K562 (cell line): ENCODE measurements around the gene MARK3. TPM values are rescaled to one million over a fixed set of nuclear protein-coding genes. Genes with fewer than 3 reads are reported as not detected.

Experiments
- ATAC-seq: fragments of 200-7000 bp; cut with Tn5 transposase; 3 replicates; pipeline ENCODE4 v1.9.1; 2020; ENCODE audit warnings: moderate library complexity
- BruUV-seq: library from RNA; stranded (reverse); fragments of 400-500 nt; replicated peaks from 2 replicates; lab custom pipeline; 2021; lab: Mats Ljungman, UMichigan
- CTCF ChIA-PET: fragments of 300-600 bp; formaldehyde crosslinking; extraction: SDS; loops from one replicate; lab custom pipeline; 2021; ENCODE audit warnings: low intra/inter-chr PET ratio; lab: Yijun Ruan, JAX
- POLR2A ChIA-PET: fragments of 300-600, 350-650 bp; sonication (Branson Sonifier 250); formaldehyde crosslinking; extraction: SDS; loops from one replicate; lab custom pipeline; 2021; ENCODE audit warnings: antibody characterized with exemption, inconsistent platforms; lab: Yijun Ruan, JAX
- DNase-seq, 4 experiments: peaks; one replicate each; pipeline versions ENCODE4 v3.0.0 to v3.0.0-alpha.2; 2011 to 2018; ENCODE audit warnings: low spot score in 3 of 4, mixed read lengths in 3 of 4; ENCODE audit errors: extremely low read depth in 1 of 4
- FAIRE-seq: peaks from 2 replicates; lab custom pipeline; 2011; peaks lifted over from hg19 to GRCh38; lab: Jason Lieb, UNC
- H2AFZ ChIP-seq: 2 replicates; pipeline ENCODE4 v1.6.0; 2011; ENCODE audit warnings: low read depth, low read length, control low read depth, inconsistent platforms
- H3K27ac ChIP-seq: fragments of 200-600 bp; 3 replicates; pipeline ENCODE4 v1.8.0; 2011; ENCODE audit warnings: low read depth, mild to moderate bottlenecking, control low read depth, inconsistent platforms, low read length, moderate library complexity, mixed read lengths; ENCODE audit errors: extremely low read depth
- H3K27me3 ChIP-seq, 2 experiments: fragments of 300-600 bp in 1 of 2; 2 replicates in 1 of 2; 3 replicates in 1 of 2; pipeline versions ENCODE4 v1.6.0 to v1.8.0; 2011; ENCODE audit warnings: inconsistent platforms in 2 of 2, low read length in 2 of 2, mild to moderate bottlenecking in 1 of 2, mixed read lengths in 1 of 2, moderate library complexity in 1 of 2; ENCODE audit not compliant: control insufficient read depth in 2 of 2, insufficient read depth in 2 of 2
- H3K36me3 ChIP-seq: fragments of 300-600 bp; 3 replicates; pipeline ENCODE4 v1.8.0; 2011; ENCODE audit warnings: mild to moderate bottlenecking, low read length, inconsistent platforms; ENCODE audit not compliant: control insufficient read depth, insufficient read depth
- H3K4me1 ChIP-seq, 2 experiments: fragments of 200-600 bp in 1 of 2; replicated peaks in 1 of 2; 2 replicates in 1 of 2; 3 replicates in 1 of 2; pipeline versions ENCODE4 v1.5.1 to v1.8.0; 2011; ENCODE audit warnings: inconsistent platforms in 2 of 2, low read length in 2 of 2, mild to moderate bottlenecking in 1 of 2, mixed read lengths in 1 of 2, moderate library complexity in 1 of 2; ENCODE audit not compliant: control insufficient read depth in 2 of 2, insufficient read depth in 2 of 2
- H3K4me2 ChIP-seq: 2 replicates; pipeline ENCODE4 v1.6.1; 2011; ENCODE audit warnings: low read length, control low read depth, inconsistent platforms, mixed read lengths; ENCODE audit not compliant: insufficient read depth
- H3K4me3 ChIP-seq: fragments of 200-600 bp; sonication (generic), shearing (Covaris generic); 2 replicates; pipeline ENCODE4 v1.5.1; 2016; ENCODE audit warnings: control low read depth, inconsistent platforms
- H3K79me2 ChIP-seq: fragments of 200-600 bp; 3 replicates; pipeline ENCODE4 v1.8.0; 2011; ENCODE audit warnings: low read length, inconsistent platforms; ENCODE audit not compliant: control insufficient read depth, insufficient read depth
- H3K9ac ChIP-seq, 2 experiments: 2 replicates each; pipeline versions ENCODE4 v1.6.0 to v1.6.1; 2011; ENCODE audit warnings: low read depth in 2 of 2, low read length in 2 of 2, control low read depth in 1 of 2, inconsistent platforms in 1 of 2, mild to moderate bottlenecking in 1 of 2, mixed read lengths in 1 of 2; ENCODE audit not compliant: insufficient read depth in 1 of 2
- H3K9me1 ChIP-seq: one replicate; pipeline ENCODE4 v1.6.0; 2011; ENCODE audit warnings: inconsistent platforms, mild to moderate bottlenecking, low read length, moderate library complexity; ENCODE audit not compliant: control insufficient read depth, insufficient read depth
- H3K9me3 ChIP-seq: replicated peaks from 2 replicates; pipeline ENCODE4 v1.5.1; 2011; ENCODE audit warnings: low read depth, low read length, inconsistent platforms; ENCODE audit not compliant: control insufficient read depth, insufficient read depth
- H4K20me1 ChIP-seq: replicated peaks from 2 replicates; pipeline ENCODE4 v1.6.1; 2011; ENCODE audit warnings: low read length, inconsistent platforms, mixed read lengths; ENCODE audit not compliant: control insufficient read depth, insufficient read depth
- BRCA1 ChIP-seq, 2 experiments: fragments of 450-650 bp in 1 of 2; sonication (generic) in 1 of 2; formaldehyde crosslinking in 1 of 2; IDR thresholded peaks; 2 replicates each; pipeline versions ENCODE4 v1.5.0 to v1.6.1; 2017 to 2020; ENCODE audit warnings: mild to moderate bottlenecking in 1 of 2, missing genetic modification reagents in 1 of 2
- EWSR1 ChIP-seq: fragments of 450-650 bp; IDR thresholded peaks from 2 replicates; pipeline ENCODE4 v1.6.1; 2018; ENCODE audit warnings: borderline replicate concordance, mild to moderate bottlenecking, low read depth, moderate library complexity; ENCODE audit not compliant: partially characterized antibody
- HOXB6 ChIP-seq: fragments of 250-450 bp; sonication (Bioruptor Pico); IDR thresholded peaks from 2 replicates; pipeline ENCODE4 v1.5.1; 2022; ENCODE audit warnings: mild to moderate bottlenecking, borderline replicate concordance
- KDM2B ChIP-seq: fragments of 250-450 bp; sonication (Bioruptor Pico); IDR thresholded peaks from 2 replicates; pipeline ENCODE4 v1.8.0; 2021; ENCODE audit warnings: mild to moderate bottlenecking, moderate library complexity
- TAF15 ChIP-seq: fragments of 200-400 bp; formaldehyde crosslinking; IDR thresholded peaks from 2 replicates; pipeline ENCODE4 v1.6.1; 2017; ENCODE audit warnings: mild to moderate bottlenecking, low read depth, low read length, moderate library complexity
- ZNF239 ChIP-seq: fragments of 250-450 bp; sonication (Bioruptor Pico); IDR thresholded peaks from 2 replicates; pipeline ENCODE4 v1.4.0; 2020; ENCODE audit warnings: mild to moderate bottlenecking
- ZNF644 ChIP-seq: fragments of 200-800 bp; sonication (Bioruptor generic); IDR thresholded peaks from 2 replicates; pipeline ENCODE4 v1.6.1; 2016; ENCODE audit warnings: low read depth, missing genetic modification characterization, missing compliant biosample characterization
- WGBS: fragments of 100-300 bp; shearing (Covaris generic); methylation state at CpG from one replicate; pipeline ENCODE4 v1.1.6; 2016; ENCODE audit warnings: low coverage, mixed read lengths; ENCODE audit not compliant: insufficient coverage; ENCODE audit errors: missing lambda C conversion rate; 5-methylcytosine and 5-hydroxymethylcytosine counted together
- in situ Hi-C: fragments of 300-500 bp; cut with MboI; formaldehyde crosslinking; loops from 4 replicates; pipeline ENCODE4 v1.15.0; 2018; ENCODE audit warnings: inconsistent platforms, mixed read lengths
- intact Hi-C: fragments of 100-400 bp; cut with micrococcal nuclease; formaldehyde crosslinking; loops from 2 replicates; pipeline ENCODE4 v1.14.2; 2022
- polyA plus RNA-seq, 8 experiments: library from polyadenylated mRNA; depleted of rRNA in 4 of 8; stranded (reverse) in 5 of 8; unstranded in 3 of 8; fragments of >200 nt; fragmentation: Nextera tagmentation in 2 of 8; fragmentation: Illumina TruSeq in 1 of 8; extraction: Ambion mirVana in 2 of 8; extraction: Trizol in 1 of 8; gene quantifications; 2 replicates each; pipeline versions ENCODE4 v1.2.1 to v1.2.3, GENCODE V29; 2011 to 2014; ENCODE audit warnings: inconsistent platforms in 1 of 8, missing spikeins in 1 of 8
- total RNA-seq, 7 experiments: library from RNA; depleted of rRNA in 6 of 7; stranded (reverse); fragments of >200 nt in 6 of 7; fragmentation: Illumina TruSeq in 2 of 7; extraction: Trizol in 2 of 7; gene quantifications; 2 replicates each; pipeline versions ENCODE4 v1.2.1 to v1.2.3, GENCODE V29; 2011 to 2021; ENCODE audit warnings: low replicate concordance in 1 of 7
- TF ChIP-seq, protein P1 (sequence below): fragments of 450-650 bp; IDR thresholded peaks from 2 replicates; pipeline ENCODE4 v1.6.1; 2016; ENCODE audit warnings: borderline replicate concordance
- TF ChIP-seq, protein P2 (sequence below): fragments of 150-350 bp; IDR thresholded peaks from 2 replicates; pipeline ENCODE4 v1.6.1; 2014; ENCODE audit warnings: low read depth, mild to moderate bottlenecking, low read length, borderline replicate concordance
- TF ChIP-seq, protein P3 (sequence below): fragments of 250-450 bp; sonication (Bioruptor Pico); IDR thresholded peaks from 2 replicates; pipeline ENCODE4 v1.9.0; 2021; ENCODE audit warnings: mild to moderate bottlenecking

Gene MARK3
- total and polyA plus RNA-seq, 9 of the 15 experiments (the other 6 are each of a cell fraction or from before 2014, with no cell fraction given) = 10.1 to 68.7 (median 56.3) TPM

DNA sequence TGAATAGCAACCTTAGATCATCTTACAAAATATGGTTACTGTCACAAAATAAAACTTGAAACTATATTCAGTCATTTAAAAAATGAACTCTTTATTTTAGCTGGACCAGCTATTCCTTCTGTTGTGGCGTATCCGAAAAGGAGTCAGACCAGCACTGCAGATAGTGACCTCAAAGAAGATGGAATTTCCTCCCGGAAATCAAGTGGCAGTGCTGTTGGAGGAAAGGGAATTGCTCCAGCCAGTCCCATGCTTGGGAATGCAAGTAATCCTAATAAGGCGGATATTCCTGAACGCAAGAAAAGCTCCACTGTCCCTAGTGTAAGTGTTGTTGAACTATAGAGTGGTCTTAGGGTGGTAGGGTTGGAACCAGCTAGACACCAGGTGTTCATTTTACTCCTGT lies 89.7 kb downstream of the MARK3 start:
- H3K4me2 ChIP-seq = no peak overlapping the region
- H3K9me3 ChIP-seq = no peaks in the 10 kb centered on the region
- ChIA-PET CTCF (no interaction called here), POLR2A (no interaction called here)
- in situ Hi-C loops (no loop called here), intact Hi-C loops (no loop called here)
- 98% methylated on average over 5 of the region's 5 CpGs for whole genome bisulfite sequencing
- TF ChIP-seq, protein P1, sequence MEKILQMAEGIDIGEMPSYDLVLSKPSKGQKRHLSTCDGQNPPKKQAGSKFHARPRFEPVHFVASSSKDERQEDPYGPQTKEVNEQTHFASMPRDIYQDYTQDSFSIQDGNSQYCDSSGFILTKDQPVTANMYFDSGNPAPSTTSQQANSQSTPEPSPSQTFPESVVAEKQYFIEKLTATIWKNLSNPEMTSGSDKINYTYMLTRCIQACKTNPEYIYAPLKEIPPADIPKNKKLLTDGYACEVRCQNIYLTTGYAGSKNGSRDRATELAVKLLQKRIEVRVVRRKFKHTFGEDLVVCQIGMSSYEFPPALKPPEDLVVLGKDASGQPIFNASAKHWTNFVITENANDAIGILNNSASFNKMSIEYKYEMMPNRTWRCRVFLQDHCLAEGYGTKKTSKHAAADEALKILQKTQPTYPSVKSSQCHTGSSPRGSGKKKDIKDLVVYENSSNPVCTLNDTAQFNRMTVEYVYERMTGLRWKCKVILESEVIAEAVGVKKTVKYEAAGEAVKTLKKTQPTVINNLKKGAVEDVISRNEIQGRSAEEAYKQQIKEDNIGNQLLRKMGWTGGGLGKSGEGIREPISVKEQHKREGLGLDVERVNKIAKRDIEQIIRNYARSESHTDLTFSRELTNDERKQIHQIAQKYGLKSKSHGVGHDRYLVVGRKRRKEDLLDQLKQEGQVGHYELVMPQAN = no peak
- no peak for TF ChIP-seq ZNF239
- H3K79me2 ChIP-seq = no peaks in the 10 kb centered on the region
- no peak overlapping the region for H2AFZ ChIP-seq
- DNase-seq (no peak), FAIRE-seq (no peak), ATAC-seq (no peak)
- H3K4me3 ChIP-seq = no peak overlapping the region
- no peak overlapping the region for H3K27ac ChIP-seq
- H4K20me1 ChIP-seq = no peaks in the 10 kb centered on the region
- H3K36me3 ChIP-seq = peaks cover 66% of the 10 kb centered on the region
- no peaks in the 10 kb centered on the region for H3K9me1 ChIP-seq
- no peaks in the 10 kb centered on the region; a peak in 1 of 5 replicates for H3K4me1 ChIP-seq
- no TSS peak for BruUV-seq
- H3K27me3 ChIP-seq = no peaks in the 10 kb centered on the region
- no peak overlapping the region for H3K9ac ChIP-seq

DNA sequence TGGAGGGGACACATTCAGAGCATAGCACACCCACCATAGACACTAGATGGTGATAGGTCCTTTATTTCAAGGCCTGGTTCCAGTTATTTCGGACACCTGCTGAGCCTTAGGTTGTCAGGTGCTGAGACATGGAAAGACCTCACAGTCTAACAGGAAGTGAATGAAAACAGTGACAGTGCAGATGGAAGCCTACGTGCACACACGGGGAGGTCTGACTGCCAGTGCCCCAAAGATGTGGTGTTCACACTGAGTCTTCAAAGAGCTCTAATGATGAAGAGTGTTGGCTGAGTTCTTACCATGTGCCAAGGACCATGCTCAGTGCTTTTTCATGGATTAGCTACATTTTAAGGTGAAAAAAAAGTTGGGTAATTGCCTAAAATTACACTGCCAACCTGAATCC lies 90.8 kb downstream of the MARK3 start:
- ATAC-seq = no peak
- Histone ChIP-seq H3K4me1 (no peaks in the 10 kb centered on the region; a peak in 1 of 5 replicates), H3K79me2 (no peaks in the 10 kb centered on the region), H3K9me1 (no peaks in the 10 kb centered on the region), H3K36me3 (peaks cover 68% of the 10 kb centered on the region), H2AFZ (no peak overlapping the region), H3K27ac (no peak overlapping the region), H3K9me3 (no peaks in the 10 kb centered on the region), H3K4me2 (no peak overlapping the region), H4K20me1 (no peaks in the 10 kb centered on the region), H3K27me3 (no peaks in the 10 kb centered on the region), H3K9ac (no peak overlapping the region), H3K4me3 (no peak overlapping the region)
- in situ Hi-C loops (no loop called here), intact Hi-C loops (no loop called here)
- DNase-seq = no peak
- 94% methylated on average over 3 of the region's 3 CpGs for WGBS
- no TSS peak for BruUV-seq
- no peak for FAIRE-seq
- CTCF ChIA-PET = no interaction called here
- POLR2A ChIA-PET = interaction anchor here (0.5 to 1.3 kb wide), 4 partner anchors 9 to 259 kb away, joined by 3 to 4 read pairs (median 3); no protein-coding TSS in a partner anchor
- TF ChIP-seq BRCA1 (IDR thresholded peaks at IDR 0.05) (no peak), BRCA1 (CRISPR knock-in tag; IDR thresholded peaks at IDR 0.05) (no peak), ZNF644 (tag) (no peak), EWSR1 (no peak), HOXB6 (CRISPR knock-in tag) (no peak), TAF15 (no peak), KDM2B (CRISPR knock-in tag) (no peak)
- TF ChIP-seq, protein P2, sequence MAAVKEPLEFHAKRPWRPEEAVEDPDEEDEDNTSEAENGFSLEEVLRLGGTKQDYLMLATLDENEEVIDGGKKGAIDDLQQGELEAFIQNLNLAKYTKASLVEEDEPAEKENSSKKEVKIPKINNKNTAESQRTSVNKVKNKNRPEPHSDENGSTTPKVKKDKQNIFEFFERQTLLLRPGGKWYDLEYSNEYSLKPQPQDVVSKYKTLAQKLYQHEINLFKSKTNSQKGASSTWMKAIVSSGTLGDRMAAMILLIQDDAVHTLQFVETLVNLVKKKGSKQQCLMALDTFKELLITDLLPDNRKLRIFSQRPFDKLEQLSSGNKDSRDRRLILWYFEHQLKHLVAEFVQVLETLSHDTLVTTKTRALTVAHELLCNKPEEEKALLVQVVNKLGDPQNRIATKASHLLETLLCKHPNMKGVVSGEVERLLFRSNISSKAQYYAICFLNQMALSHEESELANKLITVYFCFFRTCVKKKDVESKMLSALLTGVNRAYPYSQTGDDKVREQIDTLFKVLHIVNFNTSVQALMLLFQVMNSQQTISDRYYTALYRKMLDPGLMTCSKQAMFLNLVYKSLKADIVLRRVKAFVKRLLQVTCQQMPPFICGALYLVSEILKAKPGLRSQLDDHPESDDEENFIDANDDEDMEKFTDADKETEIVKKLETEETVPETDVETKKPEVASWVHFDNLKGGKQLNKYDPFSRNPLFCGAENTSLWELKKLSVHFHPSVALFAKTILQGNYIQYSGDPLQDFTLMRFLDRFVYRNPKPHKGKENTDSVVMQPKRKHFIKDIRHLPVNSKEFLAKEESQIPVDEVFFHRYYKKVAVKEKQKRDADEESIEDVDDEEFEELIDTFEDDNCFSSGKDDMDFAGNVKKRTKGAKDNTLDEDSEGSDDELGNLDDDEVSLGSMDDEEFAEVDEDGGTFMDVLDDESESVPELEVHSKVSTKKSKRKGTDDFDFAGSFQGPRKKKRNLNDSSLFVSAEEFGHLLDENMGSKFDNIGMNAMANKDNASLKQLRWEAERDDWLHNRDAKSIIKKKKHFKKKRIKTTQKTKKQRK = no peak
- TF ChIP-seq, protein P3, sequence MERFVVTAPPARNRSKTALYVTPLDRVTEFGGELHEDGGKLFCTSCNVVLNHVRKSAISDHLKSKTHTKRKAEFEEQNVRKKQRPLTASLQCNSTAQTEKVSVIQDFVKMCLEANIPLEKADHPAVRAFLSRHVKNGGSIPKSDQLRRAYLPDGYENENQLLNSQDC (CRISPR knock-in tag) = no peak
